AG04450 (cell line): ENCODE data around the gene RNASEH1. TPM values are rescaled to one million over a fixed set of nuclear protein-coding genes. Genes with fewer than 3 reads are reported as not detected.

Source experiments
- CTCF ChIA-PET: fragments of 300-600, 350-600 bp; formaldehyde crosslinking; extraction: SDS; loops from one replicate; lab custom pipeline; 2022; ENCODE audit warnings: antibody characterized with exemption, inconsistent platforms; lab: Charles Lee
- POLR2A ChIA-PET: fragments of 350-600 bp; formaldehyde crosslinking; extraction: SDS; loops from one replicate; lab custom pipeline; 2021; ENCODE audit warnings: antibody characterized with exemption, inconsistent platforms; lab: Yijun Ruan, JAX
- DNase-seq: peaks from one replicate; pipeline ENCODE4 v3.0.0-alpha.2; 2011; ENCODE audit warnings: low read depth, low spot score
- H3K27ac ChIP-seq: one replicate; pipeline ENCODE4 v1.5.1; 2012; ENCODE audit warnings: low read depth, low read length, control low read depth
- H3K27me3 ChIP-seq: one replicate; pipeline ENCODE4 v1.6.0; 2012; ENCODE audit warnings: low read length; ENCODE audit not compliant: control insufficient read depth, insufficient read depth
- H3K4me3 ChIP-seq: 2 replicates; pipeline ENCODE4 v1.5.1; 2011; ENCODE audit warnings: mild to moderate bottlenecking, low read depth, low read length, control low read depth
- H3K9me3 ChIP-seq: 2 replicates; pipeline ENCODE4 v1.5.1; 2012; ENCODE audit warnings: low read length; ENCODE audit not compliant: control insufficient read depth, insufficient read depth
- CTCF ChIP-seq: IDR thresholded peaks from 2 replicates; pipeline ENCODE4 v1.5.1; 2011; ENCODE audit warnings: low read depth, low read length, control low read depth, inconsistent platforms
- polyA plus RNA-seq: library from polyadenylated mRNA; depleted of rRNA; stranded (reverse); fragments of >200 nt; gene quantifications from 2 replicates; pipeline ENCODE4 v1.2.3, GENCODE V29; 2011

RNASEH1 gene
- polyA plus RNA-seq, 1 experiment: 26.2 TPM

DNA sequence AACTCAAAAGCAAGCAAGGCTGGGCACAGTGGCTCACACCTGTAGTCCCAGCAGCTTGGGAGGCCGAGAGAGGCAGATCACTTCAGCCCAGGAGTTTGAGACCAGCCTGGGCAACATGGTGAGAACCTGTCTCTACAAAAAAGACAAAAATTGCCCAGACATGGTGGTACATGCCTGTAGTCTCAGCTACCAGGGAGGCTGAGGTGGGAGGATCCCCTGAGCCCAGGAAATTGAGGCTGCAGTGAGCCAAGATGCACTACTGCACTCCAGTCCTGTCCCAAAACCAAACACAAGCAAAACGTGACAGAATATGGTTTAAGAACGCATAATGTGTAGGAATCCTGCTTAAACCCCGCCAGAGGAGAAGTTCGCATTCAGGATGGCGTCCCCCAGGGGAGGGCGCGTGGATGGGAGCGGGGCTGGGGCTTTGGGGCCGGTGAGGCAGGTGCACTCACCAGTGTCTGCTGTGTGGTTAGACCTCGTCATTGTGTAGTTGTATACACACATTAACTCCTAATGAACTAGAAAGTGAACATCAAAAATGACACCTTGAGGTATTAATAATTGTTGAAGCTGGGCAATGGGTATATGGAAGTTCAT lies 42.2 kb upstream of the RNASEH1 start:
- DNase-seq: no peak
- no peak for TF ChIP-seq CTCF
- ChIA-PET POLR2A (interaction anchor here (0.6 kb wide), 1 partner anchor 13 kb away, joined by 4 read pairs; no protein-coding TSS in a partner anchor), CTCF (no interaction called here)
- H3K27me3 ChIP-seq: no peaks in the 10 kb centered on the region
- H3K27ac ChIP-seq: no peak overlapping the region
- no peak overlapping the region for H3K4me3 ChIP-seq
- H3K9me3 ChIP-seq: peaks cover 3% of the 10 kb centered on the region; the same call in 1 of the 2 replicates

DNA sequence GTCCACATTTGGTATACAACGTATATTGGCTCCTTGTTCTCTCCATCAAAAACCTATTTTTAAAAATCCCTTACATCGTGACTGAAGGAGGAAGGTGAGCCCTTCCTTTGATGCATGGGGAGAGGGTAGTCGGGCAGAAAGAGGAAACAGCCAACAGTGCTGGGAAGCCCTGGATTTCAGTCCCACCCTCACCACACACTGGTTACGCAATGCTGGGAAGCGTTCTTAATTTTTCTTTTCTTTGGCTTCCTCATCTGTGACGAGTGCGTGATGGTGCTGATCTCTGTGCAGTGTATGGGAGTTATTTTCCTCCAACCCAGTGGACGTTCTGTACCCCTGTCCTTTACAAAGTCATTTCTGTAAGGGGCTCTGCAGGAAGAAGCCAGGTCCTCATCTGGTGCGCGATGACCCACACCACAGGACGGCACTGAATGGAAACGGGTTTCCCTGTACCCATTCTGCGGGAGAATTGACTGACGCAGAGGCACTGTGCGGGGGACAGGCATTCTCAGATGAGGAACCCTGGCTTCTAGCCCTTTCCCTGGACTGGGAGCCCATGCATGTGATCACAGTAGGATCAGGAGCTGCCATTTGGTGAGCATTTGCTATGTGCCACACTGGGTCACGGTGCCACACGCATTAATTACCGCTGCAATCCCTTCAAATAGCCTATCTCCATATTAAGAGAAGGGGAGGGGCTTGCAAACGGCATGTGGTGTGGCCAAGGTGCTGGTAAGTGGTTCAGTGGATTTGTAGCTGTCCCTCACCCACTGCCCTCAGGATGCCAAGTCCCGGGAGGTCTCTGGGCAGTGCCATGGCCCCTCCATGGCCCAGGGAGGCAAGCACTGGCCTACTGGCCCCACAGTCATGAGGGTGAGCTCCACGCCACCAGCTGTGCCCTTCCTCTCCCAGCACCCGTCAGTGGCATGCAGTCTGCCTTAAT lies 41.0 kb upstream of the RNASEH1 start:
- CTCF ChIA-PET: no interaction called here
- no peak for TF ChIP-seq CTCF

GRCh38 chr2:3598197-3598910 lies 40.2 kb upstream of the RNASEH1 start:
- no peak for DNase-seq
- Histone ChIP-seq H3K9me3 (peaks cover 3% of the 10 kb centered on the region; the same call in 1 of the 2 replicates), H3K27ac (no peak overlapping the region), H3K27me3 (no peaks in the 10 kb centered on the region), H3K4me3 (no peak overlapping the region)
- ChIA-PET POLR2A (no interaction called here), CTCF (no interaction called here)
- TF ChIP-seq CTCF: no peak

More for the DNA sequence above, 41.0 kb upstream of the RNASEH1 start:
- no peak for DNase-seq
- POLR2A ChIA-PET: interaction anchor here (0.6 kb wide), 1 partner anchor 12 kb away, joined by 4 read pairs; no protein-coding TSS in a partner anchor
- H3K4me3 ChIP-seq: no peak overlapping the region
- H3K27ac ChIP-seq: no peak overlapping the region
- no peaks in the 10 kb centered on the region for H3K27me3 ChIP-seq
- peaks cover 3% of the 10 kb centered on the region; the same call in 1 of the 2 replicates for H3K9me3 ChIP-seq

DNA sequence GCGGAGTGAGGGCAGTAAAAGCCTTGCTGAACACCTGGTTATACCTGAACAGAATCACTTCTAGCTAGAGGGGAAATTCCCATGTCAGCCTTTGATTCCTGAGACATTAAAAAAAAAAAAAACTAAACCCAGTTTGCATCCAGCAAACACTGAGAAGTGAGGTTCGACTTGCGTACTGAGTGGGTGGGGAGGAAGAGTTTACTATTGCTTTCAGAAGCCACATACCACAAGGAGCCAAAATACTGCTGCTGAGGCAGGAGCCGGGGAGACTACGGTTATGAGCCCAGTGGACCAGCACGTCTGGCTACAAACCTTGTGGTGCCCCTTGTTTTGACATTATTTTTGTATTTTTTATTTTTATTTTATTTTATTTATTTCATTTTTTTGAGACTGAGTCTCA lies 39.4 kb upstream of the RNASEH1 start:
- Histone ChIP-seq H3K27me3 (no peaks in the 10 kb centered on the region), H3K4me3 (no peak overlapping the region), H3K27ac (no peak overlapping the region), H3K9me3 (peaks cover 3% of the 10 kb centered on the region; the same call in 1 of the 2 replicates)
- no peak for DNase-seq
- TF ChIP-seq CTCF: no peak
- POLR2A ChIA-PET: no interaction called here
- CTCF ChIA-PET: interaction anchor here (0.7 kb wide), 1 partner anchor 135 kb away, joined by 4 read pairs; no protein-coding TSS in a partner anchor
